Ishikawa (cell line): ENCODE measurements around the gene ECSIT.

Experiments used
- CEBPB ChIP-seq: IDR thresholded peaks from 2 replicates; pipeline ENCODE4 v1.6.1; 2012
- CREB1 ChIP-seq: IDR thresholded peaks from 2 replicates; pipeline ENCODE4 v1.6.1; 2012; ENCODE audit warnings: low read depth
- EGR1 ChIP-seq: IDR thresholded peaks from 2 replicates; pipeline ENCODE4 v1.6.1; 2012
- EP300 ChIP-seq: IDR thresholded peaks from 2 replicates; pipeline ENCODE4 v1.6.1; 2012; ENCODE audit warnings: borderline replicate concordance
- FOXM1 ChIP-seq: IDR thresholded peaks from 2 replicates; pipeline ENCODE4 v1.6.1; 2012; ENCODE audit warnings: low read depth, borderline replicate concordance
- MAX ChIP-seq: IDR thresholded peaks from 2 replicates; pipeline ENCODE4 v1.6.1; 2012
- NFIC ChIP-seq: IDR thresholded peaks from 2 replicates; pipeline ENCODE4 v1.6.1; 2012
- RAD21 ChIP-seq: IDR thresholded peaks from 2 replicates; pipeline ENCODE4 v1.6.1; 2012; ENCODE audit warnings: low read depth
- TAF1 ChIP-seq: IDR thresholded peaks from 2 replicates; pipeline ENCODE4 v1.6.1; 2012; ENCODE audit warnings: low read depth, mild to moderate bottlenecking
- TCF12 ChIP-seq: IDR thresholded peaks from 2 replicates; pipeline ENCODE4 v1.6.1; 2012; ENCODE audit warnings: low read depth
- TEAD4 ChIP-seq: IDR thresholded peaks from 2 replicates; pipeline ENCODE4 v1.6.1; 2012
- YY1 ChIP-seq: IDR thresholded peaks from 2 replicates; pipeline ENCODE4 v1.6.1; 2012; ENCODE audit warnings: low read depth
- ZBTB7A ChIP-seq: IDR thresholded peaks from 2 replicates; pipeline ENCODE4 v1.6.1; 2012; ENCODE audit warnings: low read depth
- TF ChIP-seq, protein P1 (sequence below): IDR thresholded peaks from 2 replicates; pipeline ENCODE4 v1.6.1; 2012; ENCODE audit warnings: low read depth, mild to moderate bottlenecking
- TF ChIP-seq, protein P2 (sequence below): IDR thresholded peaks from 2 replicates; pipeline ENCODE4 v1.6.1; 2012

Gene ECSIT

GRCh38 chr19:11513946-11514345, 15.0 kb downstream of the ECSIT start:
- no peak for TF ChIP-seq EP300
- TF ChIP-seq YY1, result no peak
- TF ChIP-seq ZBTB7A, result no peak
- no peak for TF ChIP-seq CREB1
- no peak for TF ChIP-seq TEAD4
- TF ChIP-seq, protein P1, sequence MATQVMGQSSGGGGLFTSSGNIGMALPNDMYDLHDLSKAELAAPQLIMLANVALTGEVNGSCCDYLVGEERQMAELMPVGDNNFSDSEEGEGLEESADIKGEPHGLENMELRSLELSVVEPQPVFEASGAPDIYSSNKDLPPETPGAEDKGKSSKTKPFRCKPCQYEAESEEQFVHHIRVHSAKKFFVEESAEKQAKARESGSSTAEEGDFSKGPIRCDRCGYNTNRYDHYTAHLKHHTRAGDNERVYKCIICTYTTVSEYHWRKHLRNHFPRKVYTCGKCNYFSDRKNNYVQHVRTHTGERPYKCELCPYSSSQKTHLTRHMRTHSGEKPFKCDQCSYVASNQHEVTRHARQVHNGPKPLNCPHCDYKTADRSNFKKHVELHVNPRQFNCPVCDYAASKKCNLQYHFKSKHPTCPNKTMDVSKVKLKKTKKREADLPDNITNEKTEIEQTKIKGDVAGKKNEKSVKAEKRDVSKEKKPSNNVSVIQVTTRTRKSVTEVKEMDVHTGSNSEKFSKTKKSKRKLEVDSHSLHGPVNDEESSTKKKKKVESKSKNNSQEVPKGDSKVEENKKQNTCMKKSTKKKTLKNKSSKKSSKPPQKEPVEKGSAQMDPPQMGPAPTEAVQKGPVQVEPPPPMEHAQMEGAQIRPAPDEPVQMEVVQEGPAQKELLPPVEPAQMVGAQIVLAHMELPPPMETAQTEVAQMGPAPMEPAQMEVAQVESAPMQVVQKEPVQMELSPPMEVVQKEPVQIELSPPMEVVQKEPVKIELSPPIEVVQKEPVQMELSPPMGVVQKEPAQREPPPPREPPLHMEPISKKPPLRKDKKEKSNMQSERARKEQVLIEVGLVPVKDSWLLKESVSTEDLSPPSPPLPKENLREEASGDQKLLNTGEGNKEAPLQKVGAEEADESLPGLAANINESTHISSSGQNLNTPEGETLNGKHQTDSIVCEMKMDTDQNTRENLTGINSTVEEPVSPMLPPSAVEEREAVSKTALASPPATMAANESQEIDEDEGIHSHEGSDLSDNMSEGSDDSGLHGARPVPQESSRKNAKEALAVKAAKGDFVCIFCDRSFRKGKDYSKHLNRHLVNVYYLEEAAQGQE, result no peak
- TF ChIP-seq FOXM1, result no peak
- TF ChIP-seq NFIC, result no peak
- no peak for TF ChIP-seq MAX
- TF ChIP-seq CEBPB, result no peak
- no peak for TF ChIP-seq RAD21
- TF ChIP-seq TAF1, result no peak
- TF ChIP-seq TCF12, result no peak
- TF ChIP-seq EGR1, result no peak
- TF ChIP-seq, protein P2, sequence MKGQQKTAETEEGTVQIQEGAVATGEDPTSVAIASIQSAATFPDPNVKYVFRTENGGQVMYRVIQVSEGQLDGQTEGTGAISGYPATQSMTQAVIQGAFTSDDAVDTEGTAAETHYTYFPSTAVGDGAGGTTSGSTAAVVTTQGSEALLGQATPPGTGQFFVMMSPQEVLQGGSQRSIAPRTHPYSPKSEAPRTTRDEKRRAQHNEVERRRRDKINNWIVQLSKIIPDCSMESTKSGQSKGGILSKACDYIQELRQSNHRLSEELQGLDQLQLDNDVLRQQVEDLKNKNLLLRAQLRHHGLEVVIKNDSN, result no peak

DNA sequence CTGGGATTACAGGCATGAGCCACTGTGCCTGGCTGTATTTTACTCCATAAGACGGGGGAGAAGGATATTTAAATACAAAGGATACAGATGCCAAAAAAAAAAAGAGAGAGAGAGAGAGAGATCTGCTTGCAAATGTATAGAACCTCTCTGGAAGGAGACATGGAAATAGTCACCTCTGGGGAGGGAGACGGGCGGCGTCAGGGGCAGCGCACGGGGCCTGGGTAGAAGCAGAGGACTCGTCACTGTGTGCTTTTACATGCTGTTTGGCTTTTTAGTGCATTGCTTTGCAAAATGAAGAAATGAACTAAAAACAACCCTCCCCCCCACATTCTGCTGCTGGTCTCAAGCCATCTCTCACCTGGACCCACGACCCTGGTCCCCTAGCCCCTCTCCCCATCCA, 18.5 kb downstream of the ECSIT start:
- TF ChIP-seq YY1, result no peak
- TF ChIP-seq RAD21, result no peak
- TF ChIP-seq TEAD4, result no peak
- no peak for TF ChIP-seq NFIC
- no peak for TF ChIP-seq EP300
- no peak for TF ChIP-seq TAF1
- no peak for TF ChIP-seq FOXM1
- TF ChIP-seq CREB1, result no peak
- no peak for TF ChIP-seq ZBTB7A
- no peak for TF ChIP-seq CEBPB

DNA sequence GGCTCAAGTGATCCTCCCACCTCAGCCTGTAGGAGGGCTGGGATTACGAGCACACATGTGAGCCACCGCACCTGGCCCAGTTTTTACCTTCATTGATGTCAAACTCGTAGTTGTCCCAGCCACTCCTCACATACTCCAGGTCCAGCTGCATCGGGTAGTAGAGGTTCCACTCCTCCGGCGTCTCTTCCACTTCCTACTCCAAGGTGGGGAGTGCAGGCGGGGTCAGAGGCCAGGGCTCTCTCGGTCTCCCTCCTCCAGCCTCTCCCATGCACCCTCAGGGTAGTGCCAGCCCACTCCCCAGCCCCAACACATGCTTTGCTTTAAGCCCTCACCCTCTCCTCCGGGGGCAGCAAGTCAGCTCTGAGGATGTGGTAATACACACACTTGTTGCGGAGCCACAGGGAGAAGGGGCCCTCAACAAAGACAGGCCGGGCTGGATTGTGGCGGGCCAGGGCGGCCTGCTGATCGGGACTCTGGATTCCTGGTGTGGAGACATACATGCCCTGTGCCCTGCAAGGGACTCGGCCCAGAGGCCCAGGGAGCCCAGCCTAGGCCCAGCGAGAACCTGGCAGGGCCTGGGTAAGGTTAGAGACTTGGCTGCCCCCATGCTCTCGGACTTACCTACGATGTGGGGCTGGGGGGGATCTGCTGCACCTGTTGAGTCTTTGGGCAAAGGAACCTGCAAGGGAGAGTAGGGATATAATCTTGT, 21.4 kb downstream of the ECSIT start:
- no peak for TF ChIP-seq CREB1
- no peak for TF ChIP-seq EGR1
- TF ChIP-seq FOXM1, result no peak
- TF ChIP-seq NFIC, result no peak
- TF ChIP-seq, protein P1, result no peak
- TF ChIP-seq EP300, result no peak
- no peak for TF ChIP-seq TEAD4
- no peak for TF ChIP-seq TAF1
- TF ChIP-seq CEBPB, result no peak
- TF ChIP-seq, protein P2, result no peak
- TF ChIP-seq ZBTB7A, result no peak
- no peak for TF ChIP-seq MAX
- no peak for TF ChIP-seq YY1
- TF ChIP-seq TCF12, result no peak

- no peak for TF ChIP-seq CEBPB
- no peak for TF ChIP-seq FOXM1
- no peak for TF ChIP-seq NFIC
- no peak for TF ChIP-seq TAF1
- no peak for TF ChIP-seq YY1
These were observed 22.0 kb downstream of the ECSIT start for GRCh38 chr19:11506967-11507366.

DNA sequence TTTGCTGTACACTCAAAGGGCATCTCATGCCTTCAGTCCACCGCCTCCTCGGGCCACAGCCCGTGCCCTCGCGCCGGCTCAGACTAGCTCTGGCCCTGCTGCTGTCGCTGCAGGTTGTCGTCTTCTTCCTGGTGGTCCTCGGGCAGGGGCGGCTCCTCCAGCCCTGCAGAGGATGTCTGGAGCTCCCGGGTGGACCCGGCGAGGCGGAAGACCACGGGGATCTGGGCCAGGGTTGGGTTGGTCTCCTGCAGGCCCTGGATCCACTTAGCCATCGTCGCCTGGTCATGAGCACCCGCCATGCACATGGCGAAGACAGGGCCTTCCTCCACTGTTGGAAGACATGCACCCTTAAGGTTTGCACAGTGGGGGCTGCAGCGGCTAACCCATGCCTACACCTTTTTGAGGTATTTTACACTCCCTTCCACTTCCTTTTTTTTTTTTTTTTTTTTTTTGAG, 22.8 kb downstream of the ECSIT start:
- TF ChIP-seq TCF12, result 0 out of 2 replicates have a peak, but pooled peaks have one; percentile 0
- TF ChIP-seq YY1, result no peak
- TF ChIP-seq CEBPB, result no peak

DNA sequence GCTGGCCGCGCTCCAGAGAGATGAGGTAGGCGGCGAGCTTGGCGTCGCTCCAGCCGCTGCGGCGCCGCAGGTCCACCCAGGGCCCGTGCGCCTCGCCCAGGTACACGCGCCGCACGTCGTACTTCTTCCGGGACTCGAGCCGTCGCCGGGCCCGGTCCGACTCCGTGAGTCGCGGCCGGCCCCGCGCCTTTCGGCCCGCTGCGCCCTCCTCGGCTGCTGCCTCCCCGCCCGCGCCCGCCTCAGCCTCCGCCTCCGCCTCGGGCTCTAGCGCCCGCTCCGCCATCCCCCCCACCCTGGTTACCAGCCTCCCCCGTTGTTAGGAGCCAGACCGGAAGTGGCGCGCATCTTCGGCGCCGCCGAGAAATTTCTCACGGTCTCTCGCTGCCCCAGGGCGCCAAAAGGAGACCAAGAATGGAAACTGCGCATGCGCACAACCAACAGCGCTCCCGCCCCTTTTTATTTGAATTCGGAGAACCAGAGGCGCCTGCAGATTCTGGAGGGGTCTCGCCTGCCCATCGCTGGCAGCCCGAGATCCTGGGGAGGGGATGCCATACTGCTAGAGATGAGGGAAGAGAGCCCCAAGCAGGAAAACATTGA, 23.3 kb downstream of the ECSIT start, which contains the start of gene ZNF653:
TSS of gene ZNF653 (minus strand) at position 336 of the 597 bp plus-strand sequence. CDS start at position 283, 53 bp downstream.
- TF ChIP-seq TCF12 (peak; percentile 49; the same call in 1 of the 2 replicates), FOXM1 (no peak), EGR1 (no peak), YY1 (0 out of 2 replicates have a peak, but pooled peaks have one; percentile 1), RAD21 (no peak; the same call in 1 of the 2 replicates), MAX (peak; percentile 38; the same call in 1 of the 2 replicates), NFIC (peak; percentile 66; the same call in 1 of the 2 replicates), CEBPB (no peak), EP300 (0 out of 2 replicates have a peak, but pooled peaks have one; percentile 2), TEAD4 (no peak), CREB1 (peak; percentile 95), TAF1 (peak; percentile 67), ZBTB7A (no peak)
- TF ChIP-seq, protein P2, result no peak
- TF ChIP-seq, protein P1, result no peak
